ENCODE results near the gene CALML5. TPM values are rescaled to one million over a fixed set of nuclear protein-coding genes. Genes with fewer than 3 reads are reported as not detected.

The CALML5 gene, protein sequence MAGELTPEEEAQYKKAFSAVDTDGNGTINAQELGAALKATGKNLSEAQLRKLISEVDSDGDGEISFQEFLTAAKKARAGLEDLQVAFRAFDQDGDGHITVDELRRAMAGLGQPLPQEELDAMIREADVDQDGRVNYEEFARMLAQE
- polyA plus RNA-seq (2013, experiment 1 of 2), result not detected
- not detected for polyA plus RNA-seq (2013, experiment 2 of 2)

DNA sequence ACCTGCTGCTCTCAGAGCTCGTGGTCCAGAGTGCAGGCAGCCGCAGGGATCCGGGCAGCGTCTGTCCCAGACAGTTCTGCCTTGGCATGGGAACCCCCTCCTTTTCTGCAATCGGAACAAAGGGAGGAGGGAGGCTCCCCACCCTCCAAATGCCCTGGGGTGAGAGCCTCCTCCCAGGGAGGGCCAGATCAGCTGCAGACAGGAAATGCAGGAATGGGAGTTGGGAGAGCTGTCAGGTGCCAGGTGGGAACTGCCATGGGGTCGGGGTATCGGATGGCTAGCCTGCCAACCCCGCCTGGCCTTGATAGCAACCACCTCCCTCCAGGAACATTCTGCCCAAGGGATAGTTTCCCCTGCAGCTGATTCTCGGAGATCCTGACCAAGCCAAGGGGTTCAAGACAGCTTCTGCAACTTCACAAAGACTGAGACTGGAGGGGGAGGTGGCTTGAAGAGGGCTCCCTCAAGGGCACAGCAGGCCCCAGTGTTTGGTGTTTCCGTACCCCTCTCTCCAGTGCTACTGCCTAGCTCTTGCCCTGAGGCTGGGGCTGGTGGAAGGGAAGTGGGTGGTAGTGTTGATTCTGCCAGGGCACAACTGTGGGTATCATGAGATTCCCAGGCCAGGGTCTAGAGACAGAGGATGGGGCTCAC, at the start of gene CALML5:
Gene CALML5, minus strand, starts transcription at position 78 of the 648 bp plus-strand sequence. CDS start 132 bp downstream, outside the sequence.
- no peak within 1 kb of the TSS for H3K27ac ChIP-seq (ENCODE audit: low read depth, low read length, severe bottlenecking)
- H3K9me3 ChIP-seq (ENCODE audit: control insufficient read depth, low read length), result no peaks in the 10 kb centered on the region
- H3K36me3 ChIP-seq (ENCODE audit: control insufficient read depth, insufficient read depth, low read length), result no peaks in the 10 kb centered on the region
- no peaks in the 10 kb centered on the region for H3K4me1 ChIP-seq (ENCODE audit: control insufficient read depth, insufficient read depth, low read length, poor library complexity, severe bottlenecking)
- H3K4me3 ChIP-seq (ENCODE audit: extremely low read depth, insufficient read depth, low read length, poor library complexity, severe bottlenecking), result no peak within 1 kb of the TSS
- WGBS, 2 experiments (ENCODE audit: insufficient coverage in 2 of 2), result 87 to 93% methylated on average over 6 to 7 of the region's 10 CpGs

DNA sequence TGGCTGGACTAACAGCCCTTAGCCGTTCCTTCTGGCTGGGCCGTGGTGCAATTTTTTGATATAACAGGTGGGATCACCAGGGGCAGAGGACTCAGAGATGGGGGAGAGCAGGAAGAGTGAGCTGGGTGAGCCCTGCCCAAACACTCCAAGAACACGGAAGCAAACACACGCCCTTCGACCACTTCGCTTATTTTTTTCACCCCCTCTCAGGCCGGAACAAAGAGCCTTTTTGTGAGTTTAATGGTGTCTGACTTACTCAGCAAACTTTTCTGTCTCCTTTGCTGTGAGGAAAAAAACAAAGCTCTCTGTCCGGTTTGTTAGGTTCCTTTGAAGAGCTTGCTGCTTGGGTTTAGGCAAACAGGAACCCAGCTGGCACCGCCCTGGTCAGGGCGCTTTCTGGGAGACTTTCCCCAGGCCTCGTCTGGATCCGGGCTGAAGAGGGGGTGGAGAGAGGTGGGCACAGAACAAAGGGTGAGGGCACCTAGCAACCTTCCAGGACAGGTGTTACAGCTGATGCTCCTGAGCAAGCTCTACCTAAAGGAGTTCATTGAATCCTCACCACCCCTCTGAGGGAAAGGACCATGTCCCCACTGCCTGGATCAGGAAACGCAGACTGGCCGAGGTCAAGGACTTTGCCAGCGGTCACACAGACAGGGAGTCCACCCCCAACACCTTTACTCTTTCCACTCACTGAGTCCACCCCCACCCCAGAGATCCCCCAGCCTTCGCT, 48.7 kb upstream of the CALML5 start:
- Histone ChIP-seq H3K4me3 (ENCODE audit: extremely low read depth, insufficient read depth, low read length, poor library complexity, severe bottlenecking) (no peak overlapping the region), H3K4me1 (ENCODE audit: control insufficient read depth, insufficient read depth, low read length, poor library complexity, severe bottlenecking) (peaks cover 69% of the 10 kb centered on the region), H3K9me3 (ENCODE audit: control insufficient read depth, low read length) (peaks cover 11% of the 10 kb centered on the region), H3K36me3 (ENCODE audit: control insufficient read depth, insufficient read depth, low read length) (no peaks in the 10 kb centered on the region), H3K27ac (ENCODE audit: low read depth, low read length, severe bottlenecking) (peak overlapping the region; percentile 88)
- 83 to 95% methylated on average over 7 to 8 of the region's 16 CpGs for WGBS, 2 experiments (ENCODE audit: insufficient coverage in 2 of 2)

DNA sequence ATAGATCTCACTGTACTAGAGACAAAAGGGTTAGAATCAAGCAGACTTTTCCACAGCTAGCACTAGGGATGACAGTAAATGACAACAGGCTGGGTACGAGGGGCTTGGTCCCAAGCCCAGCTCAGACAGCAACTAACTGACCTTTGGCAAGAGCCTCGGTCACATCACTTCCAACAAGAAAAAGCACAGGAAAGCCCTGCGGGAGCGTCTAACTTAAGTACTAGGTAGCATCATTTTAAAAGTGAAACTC, 48.2 kb upstream of the CALML5 start:
- Histone ChIP-seq H3K36me3 (ENCODE audit: control insufficient read depth, insufficient read depth, low read length) (no peaks in the 10 kb centered on the region), H3K27ac (ENCODE audit: low read depth, low read length, severe bottlenecking) (peak overlapping the region; percentile 88), H3K4me3 (ENCODE audit: extremely low read depth, insufficient read depth, low read length, poor library complexity, severe bottlenecking) (no peak overlapping the region), H3K9me3 (ENCODE audit: control insufficient read depth, low read length) (peaks cover 16% of the 10 kb centered on the region), H3K4me1 (ENCODE audit: control insufficient read depth, insufficient read depth, low read length, poor library complexity, severe bottlenecking) (peaks cover 64% of the 10 kb centered on the region)
- WGBS, 2 experiments (ENCODE audit: insufficient coverage in 2 of 2), result 94 to 96% methylated on average over 3 to 4 of the region's 4 CpGs

DNA sequence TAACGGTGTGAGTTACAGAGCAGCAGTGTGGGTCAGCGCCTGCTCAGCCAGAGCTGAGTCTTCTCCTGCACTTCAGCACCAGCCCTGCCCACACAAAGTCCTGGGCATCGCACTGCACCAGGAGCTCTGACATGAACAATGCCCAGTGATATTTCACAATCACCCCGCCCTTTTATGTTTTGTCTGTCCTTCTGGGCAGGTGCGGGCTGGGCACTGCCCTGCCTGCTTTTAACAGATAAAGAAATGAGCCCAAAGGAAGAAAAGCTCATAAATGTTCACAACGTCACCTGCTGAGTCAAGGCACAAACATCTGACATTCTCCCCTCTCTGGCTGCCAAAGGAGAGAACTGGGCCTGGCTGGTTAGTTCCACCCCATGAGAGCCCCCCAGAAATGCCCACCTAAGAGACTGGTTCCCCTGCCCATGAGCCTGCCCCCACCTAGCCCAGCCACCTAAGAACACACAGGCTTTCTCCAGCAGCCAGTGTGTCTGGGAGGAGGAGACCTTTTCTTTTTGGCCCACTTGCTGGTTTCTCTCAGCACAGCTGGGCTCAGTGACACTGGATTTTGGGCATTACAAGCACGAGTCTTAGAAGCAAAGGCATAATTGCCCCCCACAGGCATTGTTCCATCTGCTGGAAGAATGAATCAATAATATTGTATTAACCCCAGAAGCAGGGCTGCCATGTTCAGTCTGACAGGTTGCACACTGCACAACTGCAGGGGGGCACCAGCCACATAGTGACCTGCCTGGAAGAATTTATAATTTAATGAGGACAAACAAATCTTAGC, 47.7 kb upstream of the CALML5 start:
- 94% methylated on average over 7 of the region's 7 CpGs for WGBS, 2 experiments (ENCODE audit: insufficient coverage in 2 of 2)
- peaks cover 18% of the 10 kb centered on the region for H3K9me3 ChIP-seq (ENCODE audit: control insufficient read depth, low read length)
- no peak overlapping the region for H3K4me3 ChIP-seq (ENCODE audit: extremely low read depth, insufficient read depth, low read length, poor library complexity, severe bottlenecking)
- H3K4me1 ChIP-seq (ENCODE audit: control insufficient read depth, insufficient read depth, low read length, poor library complexity, severe bottlenecking), result peaks cover 59% of the 10 kb centered on the region
- H3K27ac ChIP-seq (ENCODE audit: low read depth, low read length, severe bottlenecking), result peak overlapping the region; percentile 88
- no peaks in the 10 kb centered on the region for H3K36me3 ChIP-seq (ENCODE audit: control insufficient read depth, insufficient read depth, low read length)

DNA sequence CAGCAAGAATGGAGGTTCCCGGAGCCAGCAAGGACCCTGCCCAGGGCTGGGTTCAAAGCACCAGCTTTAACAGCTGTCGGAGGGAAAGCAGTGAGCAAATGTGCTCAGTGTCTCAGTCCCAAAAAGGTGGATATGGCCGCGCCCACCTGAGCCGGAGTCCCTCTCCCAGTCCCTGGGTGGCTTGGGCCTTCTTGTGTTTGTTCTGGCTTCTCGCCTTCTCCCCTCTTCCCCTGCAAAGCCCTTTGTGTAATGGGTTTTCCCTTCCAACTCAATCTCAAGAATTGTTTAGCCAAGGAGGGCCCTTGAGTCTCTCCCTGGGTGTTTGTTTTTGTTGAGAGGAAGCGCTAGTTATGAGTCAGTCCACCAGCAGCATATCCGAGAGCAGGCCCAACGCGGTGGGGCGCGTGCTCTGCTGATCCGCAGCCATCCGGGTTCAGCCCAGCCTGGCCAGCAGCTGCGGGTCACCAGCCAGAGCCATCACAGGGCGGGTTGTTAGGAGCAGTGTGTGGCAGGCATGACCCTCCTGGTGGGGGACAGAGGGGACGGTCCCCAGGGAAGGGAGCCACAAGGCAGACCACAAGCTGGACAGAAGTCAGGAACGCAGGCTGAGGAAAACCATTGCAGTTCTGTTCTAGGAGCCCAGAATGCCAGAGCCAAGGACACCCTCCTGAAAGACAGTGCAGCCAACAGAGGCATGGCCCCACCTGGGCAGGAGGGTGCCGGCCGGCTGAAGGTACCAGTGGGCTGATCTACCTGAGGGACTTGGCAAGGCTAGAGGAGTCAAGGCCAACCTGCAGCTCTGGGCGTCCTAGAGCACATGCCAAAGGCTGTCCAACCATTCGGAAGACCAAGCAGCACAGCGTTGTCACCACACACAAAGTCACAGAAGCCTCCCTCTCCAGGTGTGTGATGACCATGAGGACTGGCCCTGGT, 46.7 kb upstream of the CALML5 start:
- Histone ChIP-seq H3K36me3 (ENCODE audit: control insufficient read depth, insufficient read depth, low read length) (no peaks in the 10 kb centered on the region), H3K27ac (ENCODE audit: low read depth, low read length, severe bottlenecking) (peak overlapping the region; percentile 58)

DNA sequence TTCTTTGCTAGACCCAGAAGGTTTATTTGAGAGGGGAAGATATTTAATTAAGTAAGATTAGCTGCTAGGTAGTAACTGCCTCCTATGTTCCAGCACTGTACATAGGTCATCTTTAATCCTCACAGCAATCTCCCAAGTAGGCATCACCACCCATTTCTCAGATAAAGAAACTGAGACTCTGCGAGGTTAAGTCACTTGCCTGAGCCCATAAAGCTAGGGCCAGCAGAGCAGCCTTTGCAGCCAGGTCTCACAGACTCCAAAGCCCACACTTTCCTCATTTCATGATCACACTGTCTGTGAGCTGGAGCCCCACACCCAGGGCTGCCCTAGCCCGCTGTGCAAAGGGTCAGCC, 46.0 kb upstream of the CALML5 start:
- WGBS, 2 experiments (ENCODE audit: insufficient coverage in 2 of 2), result 96 to 100% methylated on average over 2 of the region's 2 CpGs
- H3K9me3 ChIP-seq (ENCODE audit: control insufficient read depth, low read length), result peaks cover 29% of the 10 kb centered on the region
- H3K4me1 ChIP-seq (ENCODE audit: control insufficient read depth, insufficient read depth, low read length, poor library complexity, severe bottlenecking), result peaks cover 42% of the 10 kb centered on the region
- H3K27ac ChIP-seq (ENCODE audit: low read depth, low read length, severe bottlenecking), result peak overlapping the region; percentile 58
- no peaks in the 10 kb centered on the region for H3K36me3 ChIP-seq (ENCODE audit: control insufficient read depth, insufficient read depth, low read length)
- no peak overlapping the region for H3K4me3 ChIP-seq (ENCODE audit: extremely low read depth, insufficient read depth, low read length, poor library complexity, severe bottlenecking)

More for the DNA sequence above, 46.7 kb upstream of the CALML5 start:
- WGBS, 2 experiments (ENCODE audit: insufficient coverage in 2 of 2), result 91 to 95% methylated on average over 19 to 22 of the region's 23 CpGs
- H3K9me3 ChIP-seq (ENCODE audit: control insufficient read depth, low read length), result peaks cover 26% of the 10 kb centered on the region
- H3K4me1 ChIP-seq (ENCODE audit: control insufficient read depth, insufficient read depth, low read length, poor library complexity, severe bottlenecking), result peaks cover 48% of the 10 kb centered on the region
- H3K4me3 ChIP-seq (ENCODE audit: extremely low read depth, insufficient read depth, low read length, poor library complexity, severe bottlenecking), result no peak overlapping the region

DNA sequence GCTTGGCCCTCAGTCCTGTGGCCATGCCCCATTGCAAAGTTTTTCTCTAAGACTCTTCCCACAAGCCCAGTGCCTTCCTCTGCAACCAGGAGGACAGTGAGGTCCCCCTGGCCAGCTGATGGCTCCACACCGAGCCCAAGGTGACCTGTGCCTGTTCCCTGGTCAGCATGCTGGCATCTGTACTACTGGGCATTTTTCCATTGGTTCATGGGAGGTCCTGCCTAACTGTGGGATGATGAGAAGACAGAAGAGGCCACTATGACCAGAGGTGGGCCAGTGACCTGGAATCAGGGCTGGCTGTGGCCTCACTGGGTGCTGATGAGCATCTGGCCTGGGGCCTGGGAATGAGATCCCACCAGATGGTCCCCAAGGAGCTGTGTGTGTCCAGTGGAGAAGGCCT, 45.6 kb upstream of the CALML5 start:
- H3K4me1 ChIP-seq (ENCODE audit: control insufficient read depth, insufficient read depth, low read length, poor library complexity, severe bottlenecking), result peaks cover 43% of the 10 kb centered on the region
- no peak overlapping the region for H3K27ac ChIP-seq (ENCODE audit: low read depth, low read length, severe bottlenecking)
- peaks cover 30% of the 10 kb centered on the region for H3K9me3 ChIP-seq (ENCODE audit: control insufficient read depth, low read length)
- H3K4me3 ChIP-seq (ENCODE audit: extremely low read depth, insufficient read depth, low read length, poor library complexity, severe bottlenecking), result no peak overlapping the region
- 100% methylated on average over 1 of the region's 1 CpG; no CpG with 5 or more reads in 1 of the 2 experiments for WGBS, 2 experiments (ENCODE audit: insufficient coverage in 2 of 2)
- no peaks in the 10 kb centered on the region for H3K36me3 ChIP-seq (ENCODE audit: control insufficient read depth, insufficient read depth, low read length)

DNA sequence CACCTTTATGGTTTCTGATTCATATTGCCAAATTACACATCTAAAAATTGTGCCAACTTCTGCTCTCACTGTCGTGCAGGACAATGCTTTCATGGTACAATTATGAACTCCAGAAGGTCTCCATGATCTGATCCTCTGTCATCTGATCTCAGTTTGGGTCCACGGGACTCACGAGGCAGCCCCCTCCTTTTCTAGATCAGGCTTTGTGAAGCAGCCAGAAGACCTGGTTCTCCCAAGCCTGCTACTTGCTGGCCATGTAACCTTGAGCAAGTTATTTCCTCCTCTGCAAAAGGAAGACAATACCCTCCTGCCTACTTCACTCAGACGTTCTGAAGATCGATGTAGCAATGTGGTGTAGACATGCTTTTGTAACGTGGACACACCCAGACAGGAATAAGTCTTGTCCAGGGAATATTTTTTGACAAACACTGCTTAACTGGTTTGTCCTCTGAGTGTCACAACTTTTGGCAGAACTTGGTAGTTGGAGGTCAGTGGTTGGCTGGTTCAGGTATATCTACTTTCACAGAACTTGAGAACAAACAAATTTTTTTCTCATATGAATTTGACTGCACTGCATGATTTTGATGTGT, 44.9 kb upstream of the CALML5 start:
- Histone ChIP-seq H3K4me3 (ENCODE audit: extremely low read depth, insufficient read depth, low read length, poor library complexity, severe bottlenecking) (no peak overlapping the region), H3K4me1 (ENCODE audit: control insufficient read depth, insufficient read depth, low read length, poor library complexity, severe bottlenecking) (peaks cover 50% of the 10 kb centered on the region), H3K9me3 (ENCODE audit: control insufficient read depth, low read length) (peaks cover 30% of the 10 kb centered on the region), H3K36me3 (ENCODE audit: control insufficient read depth, insufficient read depth, low read length) (no peaks in the 10 kb centered on the region), H3K27ac (ENCODE audit: low read depth, low read length, severe bottlenecking) (no peak overlapping the region)
- WGBS, 2 experiments (ENCODE audit: insufficient coverage in 2 of 2), result 85 to 96% methylated on average over 5 to 6 of the region's 6 CpGs

DNA sequence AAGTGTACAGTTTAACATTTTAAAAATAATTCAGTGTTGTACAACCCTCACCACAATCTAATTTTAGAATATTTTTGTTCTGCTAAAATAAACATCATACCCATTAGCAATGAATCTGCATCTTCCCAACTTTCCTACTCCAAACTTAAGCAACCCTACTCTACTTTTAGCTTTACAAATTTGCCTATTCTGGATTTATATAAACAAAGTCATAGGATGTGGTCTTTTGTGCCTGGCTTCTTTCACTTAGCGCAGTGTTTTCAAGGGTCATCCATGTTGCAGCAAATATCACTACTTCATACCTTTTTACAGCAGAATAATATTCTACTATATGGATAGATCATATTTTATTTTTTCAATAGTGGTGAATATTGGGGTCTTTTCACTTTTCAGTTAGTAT, 44.3 kb upstream of the CALML5 start:
- WGBS, 2 experiments (ENCODE audit: insufficient coverage in 2 of 2), result no CpG with 5 or more reads among the region's 1 CpG

More for the DNA sequence above, 44.3 kb upstream of the CALML5 start:
- H3K36me3 ChIP-seq (ENCODE audit: control insufficient read depth, insufficient read depth, low read length), result no peaks in the 10 kb centered on the region
- peaks cover 30% of the 10 kb centered on the region for H3K9me3 ChIP-seq (ENCODE audit: control insufficient read depth, low read length)
- no peak overlapping the region for H3K27ac ChIP-seq (ENCODE audit: low read depth, low read length, severe bottlenecking)
- H3K4me1 ChIP-seq (ENCODE audit: control insufficient read depth, insufficient read depth, low read length, poor library complexity, severe bottlenecking), result peaks cover 54% of the 10 kb centered on the region
- H3K4me3 ChIP-seq (ENCODE audit: extremely low read depth, insufficient read depth, low read length, poor library complexity, severe bottlenecking), result no peak overlapping the region
